ENCODE data around the gene LDLRAD4.
"Not testable (repeated sequence)": the region's sequence is repeated elsewhere in the genome, so short reads cannot be mapped to it uniquely, and the experiment has no call there.

The LDLRAD4 gene

DNA sequence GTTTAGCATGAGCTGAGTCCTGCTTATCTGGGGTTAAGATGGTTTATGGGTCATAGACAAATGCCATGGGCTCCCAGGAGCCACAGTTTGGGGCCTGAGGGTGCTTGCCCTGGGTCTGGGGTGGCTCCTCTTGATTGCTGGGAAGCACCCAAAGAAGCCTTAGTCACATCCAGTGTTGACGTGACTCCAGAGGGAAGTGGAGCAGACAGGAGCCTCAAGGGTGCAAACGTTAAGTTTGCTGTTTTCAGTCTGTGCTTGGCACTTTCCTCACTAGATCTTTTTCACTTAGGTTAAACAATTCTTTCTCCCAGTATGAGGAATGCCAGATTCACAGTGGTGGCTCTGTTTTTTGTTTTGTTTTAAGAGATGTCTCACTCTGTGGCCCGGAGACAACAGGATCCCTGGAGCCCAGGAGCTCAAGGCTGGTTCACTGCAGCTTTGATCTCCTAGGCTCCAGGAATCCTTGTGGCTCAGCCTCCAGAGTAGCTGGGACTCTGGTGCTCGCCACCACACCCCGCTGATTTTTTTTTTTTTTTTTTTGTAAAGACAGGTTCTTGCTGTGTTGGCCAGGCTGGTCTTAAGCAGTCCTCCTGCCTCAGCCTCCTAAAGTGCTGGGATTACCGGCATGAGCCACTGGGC lies 256.5 kb downstream of the LDLRAD4 start:
- H3K36me3 ChIP-seq = no peaks in the 10 kb centered on the region
- no peaks in the 10 kb centered on the region for H3K9me3 ChIP-seq (ENCODE audit: severe bottlenecking)
- DNase-seq = no peak
- no peak overlapping the region for H3K4me3 ChIP-seq (ENCODE audit: low read depth, low read length)
- H3K27ac ChIP-seq = no peak overlapping the region
- H3K27me3 ChIP-seq (ENCODE audit: insufficient read depth, low read depth, severe bottlenecking) = no peaks in the 10 kb centered on the region
- TF ChIP-seq, protein P1, sequence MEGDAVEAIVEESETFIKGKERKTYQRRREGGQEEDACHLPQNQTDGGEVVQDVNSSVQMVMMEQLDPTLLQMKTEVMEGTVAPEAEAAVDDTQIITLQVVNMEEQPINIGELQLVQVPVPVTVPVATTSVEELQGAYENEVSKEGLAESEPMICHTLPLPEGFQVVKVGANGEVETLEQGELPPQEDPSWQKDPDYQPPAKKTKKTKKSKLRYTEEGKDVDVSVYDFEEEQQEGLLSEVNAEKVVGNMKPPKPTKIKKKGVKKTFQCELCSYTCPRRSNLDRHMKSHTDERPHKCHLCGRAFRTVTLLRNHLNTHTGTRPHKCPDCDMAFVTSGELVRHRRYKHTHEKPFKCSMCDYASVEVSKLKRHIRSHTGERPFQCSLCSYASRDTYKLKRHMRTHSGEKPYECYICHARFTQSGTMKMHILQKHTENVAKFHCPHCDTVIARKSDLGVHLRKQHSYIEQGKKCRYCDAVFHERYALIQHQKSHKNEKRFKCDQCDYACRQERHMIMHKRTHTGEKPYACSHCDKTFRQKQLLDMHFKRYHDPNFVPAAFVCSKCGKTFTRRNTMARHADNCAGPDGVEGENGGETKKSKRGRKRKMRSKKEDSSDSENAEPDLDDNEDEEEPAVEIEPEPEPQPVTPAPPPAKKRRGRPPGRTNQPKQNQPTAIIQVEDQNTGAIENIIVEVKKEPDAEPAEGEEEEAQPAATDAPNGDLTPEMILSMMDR (IDR thresholded peaks at IDR 0.05; ENCODE audit: low read depth, low read length) = no peak

DNA sequence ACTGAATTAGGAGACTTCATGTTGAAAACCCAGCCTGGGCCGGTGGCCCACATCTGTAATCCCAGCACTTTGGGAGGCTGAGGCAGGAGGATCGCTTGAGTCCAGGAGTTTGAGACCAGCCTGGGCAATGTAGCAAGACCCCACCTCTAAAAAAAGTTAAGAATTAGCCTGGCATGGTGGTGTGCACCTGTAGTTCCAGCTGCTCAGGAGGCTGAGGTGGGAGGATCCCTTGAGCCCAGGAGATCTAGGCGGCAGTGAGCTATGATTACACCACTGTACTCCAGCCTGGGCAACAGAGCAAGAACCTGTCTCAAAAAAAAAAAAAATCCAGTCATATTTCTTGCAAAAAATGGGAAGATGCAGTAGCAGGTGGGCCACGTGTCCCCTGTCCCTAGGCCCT lies 257.8 kb downstream of the LDLRAD4 start:
- not testable (repeated sequence) for H3K36me3 ChIP-seq; DNase-seq; H3K27me3 ChIP-seq (ENCODE audit: insufficient read depth, low read depth, severe bottlenecking); H3K9me3 ChIP-seq (ENCODE audit: severe bottlenecking); H3K4me3 ChIP-seq (ENCODE audit: low read depth, low read length); H3K27ac ChIP-seq

DNA sequence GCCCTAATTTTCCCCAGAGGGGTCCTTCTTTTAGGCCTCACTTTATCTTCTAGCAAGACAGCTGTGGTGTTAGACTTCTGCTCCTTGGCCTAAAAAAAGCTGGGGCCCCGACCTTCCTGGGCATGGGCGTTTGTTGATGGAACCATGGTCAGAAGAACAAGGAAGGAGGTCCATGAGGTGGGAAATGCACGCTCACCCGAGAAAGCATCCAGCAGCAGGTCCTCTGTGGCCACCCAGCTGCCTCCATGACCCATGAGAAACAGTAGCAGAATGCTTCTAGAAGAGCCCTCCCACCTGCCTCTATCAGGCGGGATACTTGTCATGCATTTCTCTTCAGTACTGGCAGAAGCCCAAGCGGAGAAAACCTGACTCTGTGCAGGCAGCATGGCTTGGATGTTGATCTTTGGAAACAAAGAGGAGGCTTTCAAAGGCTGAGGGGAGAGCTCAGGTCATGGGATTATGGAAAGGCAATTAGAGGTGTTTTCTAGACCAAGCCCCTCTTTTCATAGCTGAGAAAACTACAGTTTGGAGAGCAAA lies 258.7 kb downstream of the LDLRAD4 start:
- H3K9me3 ChIP-seq (ENCODE audit: severe bottlenecking) = no peaks in the 10 kb centered on the region
- no peaks in the 10 kb centered on the region for H3K36me3 ChIP-seq
- no peak overlapping the region for H3K27ac ChIP-seq
- TF ChIP-seq, protein P1 (IDR thresholded peaks at IDR 0.05; ENCODE audit: low read depth, low read length) = no peak
- no peaks in the 10 kb centered on the region for H3K27me3 ChIP-seq (ENCODE audit: insufficient read depth, low read depth, severe bottlenecking)
- no peak overlapping the region for H3K4me3 ChIP-seq (ENCODE audit: low read depth, low read length)
- DNase-seq = no peak

DNA sequence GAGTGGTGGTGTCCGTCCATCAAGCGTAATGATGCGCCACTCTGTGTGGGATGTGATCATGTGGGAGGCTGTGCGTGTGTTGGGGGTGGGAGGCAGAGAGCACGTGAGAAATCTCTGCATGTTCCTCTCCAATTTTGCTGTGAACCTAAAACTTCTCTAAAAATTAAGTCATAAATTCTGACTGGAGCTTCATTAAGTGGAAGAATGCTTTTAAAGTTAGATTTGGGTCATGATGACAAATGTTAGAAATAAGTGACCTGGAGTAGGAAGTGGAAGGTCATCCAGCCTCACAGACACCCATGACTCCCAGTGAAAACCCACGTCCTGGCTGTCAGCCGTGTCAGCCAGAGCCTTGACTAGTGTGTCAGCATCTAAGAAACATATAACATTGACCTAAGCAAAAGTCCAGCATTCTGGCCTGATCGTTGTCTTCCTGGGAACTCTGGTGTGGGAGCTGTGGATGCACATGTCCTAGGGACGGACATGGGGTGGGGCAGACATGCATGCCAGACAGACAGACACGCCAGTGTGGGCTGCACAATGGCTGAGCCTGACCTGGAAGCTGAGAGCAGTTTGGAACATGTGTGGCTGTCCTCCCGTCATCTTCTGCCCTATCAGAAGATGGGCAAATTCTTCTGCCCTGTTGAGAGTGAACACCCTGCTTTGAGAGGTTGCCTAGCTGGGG lies 262.2 kb downstream of the LDLRAD4 start:
- DNase-seq = no peak
- no peak overlapping the region for H3K4me3 ChIP-seq (ENCODE audit: low read depth, low read length)
- TF ChIP-seq, protein P1 (IDR thresholded peaks at IDR 0.05; ENCODE audit: low read depth, low read length) = no peak
- no peaks in the 10 kb centered on the region for H3K36me3 ChIP-seq
- peaks cover 2% of the 10 kb centered on the region for H3K9me3 ChIP-seq (ENCODE audit: severe bottlenecking)
- H3K27ac ChIP-seq = no peak overlapping the region
- H3K27me3 ChIP-seq (ENCODE audit: insufficient read depth, low read depth, severe bottlenecking) = no peaks in the 10 kb centered on the region

DNA sequence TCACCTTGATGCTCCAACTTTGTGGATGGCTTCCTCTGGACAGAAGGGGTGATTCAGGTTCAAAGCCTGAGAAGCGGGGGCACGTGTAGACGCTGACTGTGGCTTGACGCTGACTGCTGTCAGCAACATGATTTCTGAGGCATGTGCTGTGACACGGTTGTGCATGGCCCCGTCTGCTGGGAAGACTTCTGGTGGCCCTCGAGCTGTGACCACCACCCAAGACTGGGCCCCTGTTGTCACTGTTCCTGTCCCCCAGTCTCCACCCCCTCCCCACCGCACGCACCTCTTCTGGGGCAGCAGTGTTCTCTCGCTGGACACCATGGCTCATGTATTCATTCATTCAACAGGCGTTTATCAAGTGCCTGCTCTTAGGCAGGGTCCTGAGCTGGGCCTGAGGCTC lies 262.8 kb downstream of the LDLRAD4 start:
- Histone ChIP-seq H3K27me3 (ENCODE audit: insufficient read depth, low read depth, severe bottlenecking) (no peaks in the 10 kb centered on the region), H3K9me3 (ENCODE audit: severe bottlenecking) (peaks cover 2% of the 10 kb centered on the region), H3K36me3 (no peaks in the 10 kb centered on the region), H3K4me3 (ENCODE audit: low read depth, low read length) (no peak overlapping the region), H3K27ac (no peak overlapping the region)
- TF ChIP-seq, protein P1 (IDR thresholded peaks at IDR 0.05; ENCODE audit: low read depth, low read length) = no peak
- no peak for DNase-seq

DNA sequence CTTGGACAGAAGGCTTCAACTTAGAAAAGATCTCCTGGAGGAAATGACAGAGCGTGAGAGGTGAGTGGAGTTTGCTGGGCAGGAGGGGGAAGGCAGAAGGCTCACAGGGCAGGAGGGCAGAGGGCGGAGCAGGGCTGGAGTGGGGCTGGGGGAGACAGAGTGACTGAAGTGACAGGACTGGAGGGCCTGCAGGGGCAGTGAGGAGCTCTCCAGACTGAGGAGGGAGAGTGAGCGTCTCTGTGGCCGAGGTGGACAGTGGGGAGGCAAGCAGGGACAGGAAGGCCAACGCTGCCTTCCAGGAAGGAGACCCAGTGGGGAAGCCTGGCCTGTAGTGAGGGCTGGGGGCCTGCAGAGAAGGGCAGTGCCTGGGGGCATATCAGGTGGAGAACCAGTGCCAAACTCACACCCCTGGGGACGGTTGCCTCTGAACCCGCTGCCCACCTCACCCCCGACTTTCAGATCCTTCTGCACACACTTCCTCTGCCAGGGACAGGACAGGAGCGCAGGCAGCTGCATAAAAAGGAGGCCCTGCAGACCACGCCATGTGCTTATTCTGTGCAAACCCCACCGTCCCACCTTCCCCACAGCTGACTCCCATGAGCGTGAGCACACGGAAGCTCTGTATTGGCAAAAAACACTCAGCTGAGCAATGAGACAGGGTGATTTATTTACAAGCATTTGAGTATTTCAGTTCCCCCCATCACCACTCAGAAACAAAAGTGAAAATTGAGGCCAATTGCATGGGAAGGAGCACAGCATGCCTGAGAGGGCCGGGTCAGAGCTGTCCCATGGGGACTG lies 263.5 kb downstream of the LDLRAD4 start:
- Histone ChIP-seq H3K36me3 (no peaks in the 10 kb centered on the region), H3K9me3 (ENCODE audit: severe bottlenecking) (peaks cover 2% of the 10 kb centered on the region), H3K27me3 (ENCODE audit: insufficient read depth, low read depth, severe bottlenecking) (no peaks in the 10 kb centered on the region), H3K27ac (no peak overlapping the region), H3K4me3 (ENCODE audit: low read depth, low read length) (no peak overlapping the region)
- no peak for DNase-seq
- TF ChIP-seq, protein P1 (IDR thresholded peaks at IDR 0.05; ENCODE audit: low read depth, low read length) = no peak

Data from WERI-Rb-1 (cell line).